ENCODE measurements around the gene XIST.
"Not testable (repeated sequence)": the region's sequence is repeated elsewhere in the genome, so short reads cannot be mapped to it uniquely, and the experiment has no call there.

Gene XIST

GRCh38 chrX:73838123-73838522, 14.4 kb downstream of the XIST start:
- FAIRE-seq, result no peak

DNA sequence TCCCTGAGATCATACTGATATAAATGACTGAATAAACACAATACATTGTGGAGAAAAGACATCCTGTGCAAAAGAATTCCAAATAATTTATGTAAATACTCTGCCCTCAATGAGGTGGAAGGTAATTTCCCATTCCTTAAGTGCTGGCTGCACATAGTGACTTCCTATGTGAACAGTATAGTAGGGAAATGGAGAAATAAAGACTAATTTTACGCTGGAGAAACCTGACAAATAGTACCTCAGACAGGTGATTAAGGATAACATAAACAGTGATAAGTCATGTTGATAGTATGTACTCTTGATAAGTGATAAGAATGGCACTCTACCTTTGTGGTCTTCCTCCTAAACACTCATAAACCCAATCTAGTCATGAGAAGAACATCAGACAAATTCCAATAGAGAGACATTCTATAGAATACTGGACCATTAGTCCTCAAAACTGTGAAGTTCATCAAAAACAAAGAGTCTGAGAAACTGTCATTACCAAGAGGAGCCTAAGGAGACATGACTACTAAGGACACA, 15.5 kb downstream of the XIST start:
- no peak for FAIRE-seq

DNA sequence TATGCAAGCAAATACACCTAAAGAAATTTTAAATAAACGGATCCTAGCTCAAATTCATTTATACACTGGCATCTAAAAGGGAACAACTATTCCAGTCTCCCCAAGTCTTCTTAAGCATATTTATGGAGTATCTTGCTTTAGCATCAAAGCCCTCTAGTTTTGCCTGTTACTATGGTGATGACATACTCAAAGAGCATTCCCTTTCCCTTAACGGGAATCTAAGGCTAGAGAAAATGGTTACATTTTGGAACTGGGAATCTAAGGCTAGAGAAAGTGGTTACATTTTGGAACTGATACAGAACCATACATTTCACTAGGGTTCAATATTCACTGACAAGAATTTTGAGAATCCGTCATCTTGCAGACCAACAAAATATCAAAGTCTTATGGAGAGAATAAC, 18.3 kb downstream of the XIST start:
- no peak for FAIRE-seq

GRCh38 chrX:73832319-73832718, 20.2 kb downstream of the XIST start:
- FAIRE-seq, result no peak

- FAIRE-seq, result no peak
Measured at GRCh38 chrX:73831500-73831899, 21.0 kb downstream of the XIST start.

- FAIRE-seq, result no peak
Measured at GRCh38 chrX:73830489-73831414, 21.8 kb downstream of the XIST start.

- FAIRE-seq, result no peak
Measured at GRCh38 chrX:73829890-73830466, 22.5 kb downstream of the XIST start.

GRCh38 chrX:73828080-73828720, 24.3 kb downstream of the XIST start:
- FAIRE-seq, result no peak

DNA sequence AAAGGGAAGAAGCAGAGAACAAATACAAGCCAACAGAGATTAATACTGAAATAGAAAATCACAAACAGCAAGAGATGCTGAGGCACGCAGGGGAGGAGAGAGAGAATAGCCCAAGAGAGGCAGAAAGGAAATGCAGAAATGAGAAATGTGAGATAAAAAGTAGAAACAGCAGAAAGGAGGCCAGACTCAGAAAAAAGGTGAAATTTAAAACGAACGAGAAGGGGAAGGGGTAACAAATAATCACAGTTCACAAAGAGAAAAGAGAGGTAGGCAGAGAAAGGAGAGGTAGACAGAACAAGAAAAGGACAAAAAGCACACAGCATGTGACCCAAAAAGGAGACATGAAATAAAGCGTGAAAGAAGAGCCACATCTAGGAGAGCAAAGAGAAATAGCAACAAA, 25.1 kb downstream of the XIST start:
- FAIRE-seq, result no peak

GRCh38 chrX:73826996-73827395, 25.5 kb downstream of the XIST start:
- no peak for FAIRE-seq

- no peak for FAIRE-seq
Measured at GRCh38 chrX:73825569-73825968, 26.9 kb downstream of the XIST start.

DNA sequence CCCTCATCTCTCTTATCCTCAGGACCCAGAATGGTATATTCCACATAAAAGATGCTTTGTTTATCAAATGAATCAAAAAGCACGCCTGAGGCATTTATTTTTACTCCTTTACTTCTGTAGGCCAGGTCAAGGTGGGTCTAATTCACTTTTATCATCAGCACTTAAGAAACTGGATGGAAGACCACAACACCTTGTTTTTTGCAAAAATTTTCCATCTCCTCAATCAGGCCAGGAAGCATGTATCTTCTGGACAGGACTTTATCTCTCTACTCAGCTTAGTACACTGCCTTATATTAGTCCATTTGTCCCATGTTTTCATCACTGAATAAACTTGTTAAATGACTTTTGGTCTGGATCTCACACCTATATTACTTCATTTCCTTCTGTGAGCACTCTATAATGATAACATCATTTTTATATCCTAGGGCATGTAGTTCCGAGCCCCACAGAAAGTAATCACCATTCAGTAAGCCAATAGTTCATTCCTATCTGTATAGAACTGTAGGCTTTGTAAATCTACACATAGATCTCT, 29.0 kb downstream of the XIST start:
- no peak for FAIRE-seq

DNA sequence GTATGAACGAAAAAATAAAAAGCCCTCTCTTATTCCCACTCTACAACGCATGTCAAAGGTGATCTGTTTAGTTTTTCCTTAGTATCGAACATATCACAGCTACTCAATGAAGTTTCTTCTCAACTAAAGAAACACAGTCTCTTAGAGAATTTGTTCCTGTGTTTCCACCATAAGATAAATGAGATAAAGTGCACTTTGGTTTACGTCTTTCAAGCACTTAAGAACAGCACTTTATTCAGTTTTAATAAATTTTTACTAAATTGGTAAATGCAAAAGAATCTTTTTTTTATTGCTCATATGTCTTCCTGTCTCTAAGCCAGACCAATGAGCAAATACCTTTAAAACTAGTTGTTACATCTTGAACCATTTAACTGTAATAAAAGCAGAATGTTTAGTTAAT, 29.7 kb downstream of the XIST start:
- no peak for FAIRE-seq

GRCh38 chrX:73821921-73822559, 30.5 kb downstream of the XIST start:
- FAIRE-seq, result no peak

GRCh38 chrX:73819864-73820558, 32.5 kb downstream of the XIST start:
- not testable (repeated sequence) for FAIRE-seq

GRCh38 chrX:73818200-73819116, 34.1 kb downstream of the XIST start:
- FAIRE-seq, result no peak

DNA sequence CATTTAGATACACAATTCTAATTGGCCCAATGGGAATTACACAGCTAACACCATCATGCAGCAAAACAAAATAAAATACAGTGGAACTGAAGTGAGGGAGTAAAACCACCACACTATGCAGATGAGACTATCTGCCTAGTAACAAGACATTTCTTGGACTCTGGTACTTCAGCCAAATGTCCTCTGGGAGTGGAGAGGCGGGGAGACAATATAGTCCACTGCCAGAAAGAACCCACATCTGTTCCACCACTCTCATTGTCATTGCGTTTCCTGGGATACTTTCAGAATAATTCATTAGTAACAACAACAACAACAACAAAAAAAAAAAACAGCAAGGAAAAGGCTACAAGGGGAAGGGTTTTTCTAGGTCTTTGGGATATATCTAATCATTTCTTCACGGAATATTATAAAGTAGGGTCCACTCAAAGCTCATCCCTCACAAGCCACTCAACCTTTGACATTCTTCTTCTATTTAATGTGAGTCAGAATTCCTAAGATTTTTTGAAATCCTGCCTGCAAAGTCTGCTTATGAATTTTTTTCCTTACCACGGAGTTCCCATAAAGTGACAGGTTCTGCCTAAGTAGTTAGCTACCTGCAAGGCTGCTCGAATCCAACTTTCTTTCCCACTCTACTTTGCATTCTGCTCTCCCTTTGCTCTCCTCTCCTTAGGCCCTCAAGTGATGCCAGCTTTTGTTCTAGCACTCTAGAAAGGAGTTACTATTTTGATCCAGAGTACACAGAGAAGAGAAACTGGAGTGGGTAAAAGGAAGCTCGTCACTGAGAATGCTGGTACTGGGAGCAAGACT, 34.9 kb downstream of the XIST start:
- no peak for FAIRE-seq

GRCh38 chrX:73812256-73812655, 40.3 kb downstream of the XIST start:
- FAIRE-seq, result no peak

DNA sequence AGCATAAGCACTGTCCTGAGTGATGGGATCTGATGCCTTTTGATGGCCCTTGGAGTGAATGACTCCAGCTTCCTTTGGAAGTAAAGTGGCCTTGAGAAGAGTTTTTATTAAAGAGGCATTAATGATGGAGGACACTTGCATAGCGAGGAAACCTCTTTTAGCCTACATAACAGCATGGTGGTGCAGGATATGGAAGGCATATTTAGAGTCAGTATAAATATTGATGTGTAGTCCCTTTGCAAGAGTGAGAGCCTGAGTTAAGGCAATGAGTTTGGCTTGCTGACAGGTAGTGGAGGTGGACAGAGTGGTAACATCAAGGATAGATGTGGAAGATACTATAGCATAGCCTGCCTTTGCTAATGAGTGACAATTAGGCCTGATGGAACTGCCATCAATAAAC, 48.4 kb downstream of the XIST start:
- not testable (repeated sequence) for FAIRE-seq

DNA sequence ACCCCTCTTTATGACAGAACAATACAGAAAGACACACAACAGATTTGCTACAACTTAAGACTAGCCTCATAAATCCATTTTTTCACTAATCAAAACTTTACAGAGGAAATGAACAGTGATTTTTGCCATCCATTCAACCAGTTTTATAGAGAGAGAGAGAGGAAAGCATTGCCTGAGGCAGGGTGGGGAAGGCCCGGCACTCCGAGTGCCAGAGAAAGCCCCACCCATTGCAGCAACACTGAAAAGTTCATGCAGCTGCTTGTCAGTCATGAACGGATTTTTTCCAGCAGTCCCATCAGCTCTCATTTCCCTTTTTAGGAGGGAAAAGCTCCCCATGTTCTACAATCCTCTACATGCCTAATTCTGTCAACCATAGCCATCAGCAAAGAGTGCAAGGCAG, 52.6 kb downstream of the XIST start:
- FAIRE-seq, result no peak
